Activated CD4-positive, alpha-beta T cell treated with anti-CD3 and anti-CD28 coated beads, Interleukin-2, Interleukin-6, amounts not matched to agents 100 ng/mL and 50 ng/mL, durations not matched to agents 16 hours and 8 hours (primary cell): ENCODE results near the gene DNAH14.

ENCODE experiments used
- DNase-seq: peaks from one replicate; pipeline ENCODE4 v3.0.0-alpha.2; 2020

The DNAH14 gene

DNA sequence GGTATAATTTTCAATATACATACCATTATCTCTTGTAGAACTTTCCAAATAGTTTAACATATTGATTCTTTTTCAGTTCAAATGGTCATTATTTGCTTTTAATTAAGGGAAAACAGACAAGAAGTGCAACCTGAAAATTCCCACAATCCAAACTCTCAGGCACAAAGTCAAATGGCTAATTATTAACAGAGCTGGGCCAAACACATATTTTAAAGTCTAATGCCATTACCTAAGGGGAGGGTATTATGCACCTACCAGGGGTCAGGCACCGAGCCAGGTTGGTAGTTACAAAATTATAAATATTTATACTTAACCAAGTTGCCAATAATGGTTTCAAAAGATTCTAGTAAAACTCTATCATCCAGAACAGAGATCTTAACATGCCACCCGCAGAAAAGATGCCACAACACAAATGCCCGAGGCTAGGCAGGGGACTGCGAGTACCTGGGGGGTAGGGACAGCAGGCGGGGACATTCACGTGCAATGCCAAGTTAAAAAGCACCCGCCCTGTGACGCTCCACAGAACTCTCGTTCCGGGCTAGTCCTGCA, 483.4 kb downstream of the DNAH14 start:
- DNase-seq, result no peak

DNA sequence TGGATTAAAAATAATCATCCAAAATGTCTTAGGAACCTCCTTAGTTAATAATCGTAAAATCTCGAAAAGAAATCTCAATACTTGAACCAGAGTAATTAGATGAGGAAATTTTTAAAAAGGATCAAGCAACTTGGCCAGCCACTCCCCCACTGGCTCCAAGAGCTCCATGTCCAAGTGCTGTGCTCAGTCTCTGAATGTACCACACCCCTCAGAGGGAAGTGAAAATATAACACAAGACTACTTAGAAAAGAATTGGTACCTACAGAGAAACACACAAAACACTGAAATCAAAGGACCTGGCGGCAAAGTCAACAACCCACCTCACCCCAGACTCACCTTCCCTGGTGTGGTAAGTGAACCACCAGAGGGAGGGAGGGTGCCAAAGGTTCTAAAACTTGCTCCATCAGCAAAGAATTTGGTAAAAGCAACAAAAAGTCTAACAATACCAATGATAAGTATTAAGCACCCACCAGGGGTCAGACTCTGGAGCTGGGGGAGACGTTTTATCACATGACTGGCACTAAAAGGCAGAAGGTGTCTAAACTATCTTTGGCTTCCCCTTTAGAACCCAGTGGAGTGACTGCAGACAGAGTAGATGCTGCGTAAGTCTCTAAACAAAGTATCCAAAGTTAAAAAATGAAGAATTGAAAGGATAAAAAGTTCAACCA, 484.4 kb downstream of the DNAH14 start:
- no peak for DNase-seq

DNA sequence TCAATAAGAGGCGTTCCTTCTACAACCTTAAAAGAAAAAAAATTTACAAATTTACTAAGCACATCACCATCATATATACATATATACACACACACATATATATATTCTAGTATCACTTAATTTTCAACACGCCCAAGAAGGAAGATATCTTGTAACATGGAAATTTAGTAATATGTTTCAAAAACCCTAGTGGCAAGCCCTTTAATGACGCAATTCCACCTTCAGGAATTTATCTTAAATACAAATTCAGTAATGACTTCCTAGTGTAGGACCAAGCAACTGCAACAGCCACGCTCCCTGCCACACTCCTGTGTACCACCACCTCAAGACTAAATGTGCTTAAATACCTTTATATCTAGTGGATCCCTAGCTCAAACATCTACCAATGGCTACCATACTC, 485.8 kb downstream of the DNAH14 start:
- no peak for DNase-seq

- no peak for DNase-seq
Observed at GRCh38 chr1:225415967-225416745, 486.7 kb downstream of the DNAH14 start.

GRCh38 chr1:225418059-225418458, 488.6 kb downstream of the DNAH14 start:
- no peak for DNase-seq

DNA sequence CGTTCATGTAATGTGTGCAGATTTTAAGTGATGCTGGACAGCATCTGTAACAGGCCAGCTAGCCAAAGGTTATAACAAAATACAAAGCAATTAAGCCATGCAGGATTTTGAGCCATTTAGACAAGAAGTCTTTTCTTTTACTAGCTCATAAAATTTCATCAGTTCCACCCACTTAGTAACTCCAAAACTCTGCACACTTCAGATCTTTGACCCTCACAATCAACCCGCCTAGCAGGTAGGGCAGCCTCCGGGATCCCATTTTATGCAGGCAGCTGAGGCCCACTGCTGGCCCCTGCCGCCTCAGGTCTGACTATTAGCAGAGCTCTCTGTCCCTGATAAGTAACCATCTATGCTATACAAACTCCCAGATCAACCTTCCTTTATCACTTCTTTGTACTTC, 489.1 kb downstream of the DNAH14 start:
- no peak for DNase-seq

- no peak for DNase-seq
Observed at GRCh38 chr1:225422031-225422605, 492.6 kb downstream of the DNAH14 start.

DNA sequence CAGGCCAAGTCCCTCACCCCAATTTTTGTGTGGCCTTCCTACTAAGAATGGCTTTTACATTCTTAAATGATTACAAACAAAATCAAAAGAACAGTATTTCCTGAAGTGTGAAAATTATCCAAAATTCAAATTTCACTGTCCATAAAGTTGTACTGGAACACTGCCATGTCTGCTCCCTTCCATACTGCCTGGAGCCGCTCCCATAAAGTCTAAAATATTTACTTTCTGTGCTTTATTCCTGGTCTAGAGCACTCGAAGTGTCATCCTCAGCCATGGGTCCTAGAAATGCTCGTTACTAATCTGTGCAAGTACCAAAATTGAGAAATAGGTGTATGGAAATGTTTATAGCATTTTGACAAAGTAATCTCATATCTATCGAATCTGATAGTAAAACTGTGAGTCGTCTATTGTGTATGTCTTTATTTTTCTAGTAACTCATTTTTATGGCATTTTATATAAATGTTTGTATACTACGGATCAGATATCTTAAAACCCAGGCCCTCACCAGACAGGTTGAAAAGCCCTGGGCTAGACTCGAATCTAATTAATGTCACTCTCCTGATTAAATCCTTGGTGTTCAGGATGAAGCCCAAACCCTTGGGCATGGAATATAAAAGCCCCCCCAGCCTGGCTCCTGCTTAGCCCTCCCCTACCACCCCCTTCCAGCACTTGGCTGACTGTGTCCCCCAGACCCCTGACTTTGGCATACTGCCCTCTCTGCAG, 493.5 kb downstream of the DNAH14 start:
- DNase-seq, result no peak

DNA sequence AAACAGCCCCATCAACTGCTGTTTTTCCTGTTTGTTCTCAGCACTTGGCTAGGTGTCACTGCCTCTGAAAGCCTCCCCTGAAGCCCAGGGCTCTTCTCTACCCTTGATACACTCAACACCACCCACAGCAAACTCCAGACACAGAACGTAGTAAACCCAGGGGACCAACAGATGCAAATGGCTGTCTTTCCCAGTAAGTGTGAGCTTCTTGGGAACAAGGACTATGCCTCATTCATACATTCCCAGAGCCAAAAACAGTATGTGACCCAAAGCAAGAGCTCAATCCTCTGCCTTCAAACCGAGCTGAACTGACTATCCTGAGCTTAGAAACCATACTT, 494.0 kb downstream of the DNAH14 start:
- no peak for DNase-seq

DNA sequence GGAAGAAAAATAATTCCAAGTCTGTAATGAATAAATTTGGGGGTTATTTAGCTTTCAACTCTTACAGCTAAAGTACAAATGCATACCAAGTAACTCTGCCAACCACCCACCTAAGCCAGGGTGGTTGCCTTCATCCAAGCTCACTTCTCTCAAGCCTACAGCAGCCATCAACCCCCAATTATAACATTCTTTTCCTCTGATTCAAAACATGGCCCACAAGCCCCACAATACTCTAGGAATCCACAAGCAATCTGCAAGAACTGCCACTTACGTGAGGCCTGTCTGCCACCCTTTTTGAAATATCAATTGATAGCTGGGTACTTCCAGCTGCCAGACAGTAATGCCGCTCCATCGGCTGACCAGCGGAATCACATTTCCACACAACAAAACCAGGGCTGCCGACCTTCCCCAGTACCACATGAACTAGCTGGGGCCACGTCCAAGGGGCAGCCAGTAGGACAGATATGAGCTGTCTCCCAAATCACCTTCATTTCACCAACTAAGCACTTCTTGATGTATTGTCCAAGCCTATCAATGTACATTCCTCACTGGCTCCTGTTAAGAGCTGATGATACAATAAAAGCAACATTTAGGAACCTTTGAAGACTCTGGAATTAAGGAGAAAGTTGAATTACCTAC, 495.2 kb downstream of the DNAH14 start:
- no peak for DNase-seq

- no peak for DNase-seq
Observed at GRCh38 chr1:225425201-225425786, 495.8 kb downstream of the DNAH14 start.

DNA sequence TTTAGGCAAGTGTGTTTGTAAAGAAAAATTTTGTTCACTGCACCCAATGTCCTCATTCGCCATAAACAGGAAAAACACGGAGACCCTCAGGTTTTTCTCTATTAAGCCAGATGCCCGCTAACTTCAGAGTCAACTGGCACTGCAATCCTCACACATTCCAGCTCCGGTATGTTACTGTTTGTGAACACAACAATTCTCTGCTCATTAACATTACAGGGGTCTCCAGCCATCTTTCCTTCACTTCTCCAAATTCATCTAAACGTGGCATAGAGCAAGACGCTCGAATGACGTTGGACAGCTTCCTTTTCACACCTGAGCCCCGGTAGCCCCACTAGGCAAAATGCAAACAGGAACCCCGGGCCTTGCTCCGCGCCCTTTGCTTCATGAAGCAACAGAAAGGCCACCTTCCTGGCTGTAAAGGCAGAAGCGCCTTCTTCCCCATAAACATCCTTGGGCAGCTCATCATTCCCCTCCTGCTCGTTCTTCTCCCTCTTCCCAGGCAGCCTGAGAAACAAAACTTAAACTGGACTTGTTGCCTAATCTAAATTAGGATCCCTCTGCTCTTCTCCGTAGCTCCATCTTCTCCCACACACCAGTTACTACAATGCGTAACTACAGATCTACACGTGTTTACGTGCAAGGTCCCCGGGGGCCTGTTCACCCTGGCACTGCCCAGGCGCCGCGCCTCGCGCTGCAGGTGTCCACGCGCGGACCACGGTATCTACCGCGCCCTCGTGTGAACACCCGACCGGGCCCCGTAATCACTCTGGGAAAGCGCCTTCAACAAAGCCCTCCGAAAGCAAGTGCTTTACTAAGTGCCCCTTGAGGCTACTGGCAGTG, 497.1 kb downstream of the DNAH14 start:
- peak; percentile 47 for DNase-seq

DNA sequence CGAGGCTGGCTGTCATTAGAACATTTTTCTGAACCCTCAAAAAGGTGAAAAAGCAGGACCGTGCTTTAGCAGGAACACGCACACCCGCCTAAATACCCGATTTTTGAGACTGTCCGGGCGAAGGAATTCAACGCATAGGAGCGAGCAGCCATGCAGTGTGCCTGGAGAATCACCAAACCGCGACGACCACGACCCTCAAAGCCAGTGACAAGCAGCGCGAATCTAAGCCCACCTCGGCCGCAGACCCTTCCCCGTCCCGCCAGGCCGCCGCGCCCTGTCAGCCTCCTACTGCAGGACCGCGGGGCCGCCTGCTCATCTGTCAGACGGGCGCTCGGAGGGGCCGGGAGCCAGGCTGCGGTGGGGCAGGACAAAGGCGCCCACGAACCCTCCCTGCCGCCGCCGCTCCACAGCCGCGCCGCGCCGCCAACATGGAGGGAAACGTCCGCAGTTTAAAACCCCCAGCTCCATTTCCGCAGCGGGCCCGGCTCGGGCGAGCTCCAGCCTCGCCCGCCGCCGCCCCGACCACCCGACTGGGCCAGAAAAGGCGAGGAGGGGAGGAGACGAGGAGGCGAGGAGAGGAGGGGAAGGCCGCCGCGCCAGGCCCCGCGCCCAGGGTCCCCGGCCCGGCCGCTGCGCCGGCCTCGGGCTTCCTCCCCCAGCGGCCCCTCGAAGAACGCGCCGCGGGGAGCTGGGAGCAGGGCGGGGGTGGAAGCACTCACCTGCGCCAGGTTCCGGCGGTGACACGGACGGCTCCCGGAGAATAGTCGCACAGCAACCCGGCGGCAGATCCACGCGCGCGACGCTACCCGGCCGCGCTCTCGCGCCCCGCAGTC, 498.0 kb downstream of the DNAH14 start, which contains the start of gene LBR:
TSS of gene LBR (minus strand) at position 804 of the 833 bp plus-strand sequence. CDS start 3,963 bp downstream, outside the sequence.
- DNase-seq, result no peak

- peak; percentile 98 for DNase-seq
Observed at GRCh38 chr1:225428068-225428880, 498.8 kb downstream of the DNAH14 start.

DNA sequence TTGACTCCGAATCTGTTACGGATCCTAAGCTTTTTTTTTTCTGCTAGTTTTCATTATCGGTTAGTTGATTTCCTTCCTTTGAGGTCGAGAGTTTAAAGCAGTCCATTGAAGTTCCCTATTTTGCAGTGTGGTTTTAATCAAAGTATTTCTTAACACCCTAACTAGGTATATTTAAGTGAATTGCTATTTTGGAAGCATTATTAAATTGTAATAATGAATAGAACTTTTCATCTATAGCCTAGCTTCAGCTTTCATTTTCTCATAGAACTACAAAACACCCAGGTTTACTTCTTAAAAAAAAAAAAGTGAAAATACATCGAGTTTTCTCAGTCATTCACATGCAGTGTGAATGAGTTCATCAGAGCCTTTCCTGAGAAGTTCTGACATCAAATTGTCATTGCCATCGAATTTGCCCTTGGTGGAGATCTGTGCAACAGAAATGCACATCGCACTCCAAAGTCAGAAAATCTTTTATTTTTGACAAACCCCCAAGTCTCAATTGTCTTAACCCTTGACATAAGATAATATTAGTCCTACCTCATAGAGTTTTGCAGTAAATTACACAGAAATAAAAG, 499.5 kb downstream of the DNAH14 start:
- DNase-seq, result no peak

DNA sequence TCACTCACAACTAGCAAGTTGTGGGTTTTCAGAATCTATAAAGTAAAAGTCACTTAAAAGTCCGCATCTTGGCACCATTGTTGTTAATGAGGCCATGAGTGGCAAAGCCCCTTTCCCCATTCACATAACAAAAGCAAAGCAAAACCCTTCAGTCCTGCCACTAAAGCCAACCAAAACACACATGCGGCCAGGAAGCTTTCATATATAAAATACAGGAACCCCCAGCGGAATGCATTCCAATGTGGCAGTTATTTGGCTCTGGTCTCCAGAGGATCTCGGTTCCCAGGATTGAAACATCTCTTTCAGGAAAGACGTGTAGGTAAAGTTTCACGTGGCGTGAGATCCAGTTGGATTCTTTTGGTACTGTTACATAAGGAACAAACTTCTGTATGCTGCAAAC, 500.8 kb downstream of the DNAH14 start:
- DNase-seq, result no peak

- DNase-seq, result no peak
Observed at GRCh38 chr1:225431081-225431863, 501.8 kb downstream of the DNAH14 start.

DNA sequence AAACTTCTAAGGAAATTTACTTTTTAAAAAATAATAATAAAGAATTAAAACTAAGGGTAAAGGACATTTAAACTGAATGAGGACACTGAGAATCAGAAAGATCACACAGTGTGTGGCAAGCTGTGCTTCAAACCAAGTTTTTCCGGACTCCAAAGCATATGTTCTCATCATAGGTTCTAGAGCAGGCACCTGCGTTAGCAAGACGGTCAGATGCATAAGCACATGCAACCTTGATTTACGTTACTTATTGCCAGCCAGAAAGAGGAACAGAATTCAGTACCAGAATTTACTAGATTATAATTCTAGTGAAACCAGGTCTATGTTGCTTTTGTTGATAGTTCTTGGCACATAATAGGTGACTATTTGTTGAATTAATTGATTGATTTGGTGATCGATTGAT, 504.6 kb downstream of the DNAH14 start:
- no peak for DNase-seq
